Subcutaneous adipose tissue (tissue), 4 donors: ENCODE results near the gene CNEP1R1. TPM values are rescaled to one million over a fixed set of nuclear protein-coding genes. Genes with fewer than 3 reads are reported as not detected.

Experiments used
- CTCF ChIP-seq: fragments of 450-650 bp; IDR thresholded peaks from one replicate; pipeline ENCODE4 v1.5.1; 2016; ENCODE audit warnings: low read depth, mild to moderate bottlenecking, control low read depth, antibody characterized with exemption, moderate library complexity
- total RNA-seq, 4 donors: library from RNA; depleted of rRNA; stranded (reverse); fragments of >200 nt; gene quantifications; one replicate each; pipeline ENCODE4 v1.1.0, GENCODE V29; 2016

The CNEP1R1 gene
- total RNA-seq, 4 donors from 2014 or later, result 10.9 to 39.8 (median 28.7) TPM

DNA sequence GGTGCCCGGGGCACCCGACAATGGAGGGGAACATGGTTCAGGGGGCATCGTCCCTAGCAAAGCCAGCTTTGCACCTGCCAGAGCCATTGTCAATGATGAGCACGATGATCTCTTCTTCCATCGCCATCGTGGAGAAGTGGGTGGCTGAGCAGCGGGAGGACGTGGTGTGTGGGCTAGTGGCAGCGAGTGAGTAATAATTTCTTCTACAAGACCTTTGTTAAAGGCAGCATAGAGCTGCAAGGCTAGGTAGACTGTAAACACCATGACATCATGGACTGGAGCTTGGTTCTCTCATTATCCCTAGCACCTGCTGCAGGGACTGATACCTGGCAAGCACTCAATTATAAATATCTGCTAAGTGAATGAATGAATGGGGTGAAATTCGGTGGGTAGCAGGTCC is 34.1 kb downstream of the CNEP1R1 start:
- no peak for TF ChIP-seq CTCF

DNA sequence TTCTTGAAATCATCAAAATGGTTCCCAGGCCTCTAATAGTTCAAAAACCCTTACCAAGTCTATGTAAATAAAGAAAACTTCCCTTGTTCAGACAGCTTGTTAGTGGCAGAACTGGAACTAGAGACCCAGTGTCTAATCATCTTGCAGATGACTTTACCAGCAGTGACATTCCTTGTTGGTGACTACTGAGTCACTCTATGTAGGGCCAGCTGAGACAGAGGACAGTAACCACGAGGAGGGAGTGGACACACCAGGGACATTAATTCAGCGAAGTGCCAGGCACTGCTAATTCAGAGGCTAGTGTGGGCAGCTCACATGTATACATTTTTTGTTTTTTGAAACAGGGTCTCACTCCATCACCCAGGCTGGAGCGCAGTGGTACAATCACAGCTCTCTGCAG is 34.6 kb downstream of the CNEP1R1 start:
- no peak for TF ChIP-seq CTCF

- no peak for TF ChIP-seq CTCF
Measured at GRCh38 chr16:50061326-50061725, 36.3 kb downstream of the CNEP1R1 start.

DNA sequence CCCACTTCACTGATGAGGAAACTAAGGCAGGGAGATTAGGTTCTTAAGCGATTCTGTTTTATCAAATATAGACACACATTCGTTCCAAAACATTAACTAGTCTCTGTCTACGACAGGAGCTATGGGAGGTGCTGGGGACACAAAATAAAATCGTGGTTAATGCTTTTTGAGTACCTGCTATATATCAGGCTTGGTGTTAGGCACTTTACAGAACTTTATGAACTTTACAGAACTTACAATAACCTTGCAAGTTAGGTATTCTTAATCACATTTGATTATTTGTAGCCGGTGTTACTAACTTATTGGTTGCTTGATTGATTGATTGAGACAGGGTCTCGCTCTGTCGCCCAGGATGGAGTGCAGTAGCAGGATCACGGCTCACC is 40.2 kb downstream of the CNEP1R1 start:
- TF ChIP-seq CTCF, result no peak

DNA sequence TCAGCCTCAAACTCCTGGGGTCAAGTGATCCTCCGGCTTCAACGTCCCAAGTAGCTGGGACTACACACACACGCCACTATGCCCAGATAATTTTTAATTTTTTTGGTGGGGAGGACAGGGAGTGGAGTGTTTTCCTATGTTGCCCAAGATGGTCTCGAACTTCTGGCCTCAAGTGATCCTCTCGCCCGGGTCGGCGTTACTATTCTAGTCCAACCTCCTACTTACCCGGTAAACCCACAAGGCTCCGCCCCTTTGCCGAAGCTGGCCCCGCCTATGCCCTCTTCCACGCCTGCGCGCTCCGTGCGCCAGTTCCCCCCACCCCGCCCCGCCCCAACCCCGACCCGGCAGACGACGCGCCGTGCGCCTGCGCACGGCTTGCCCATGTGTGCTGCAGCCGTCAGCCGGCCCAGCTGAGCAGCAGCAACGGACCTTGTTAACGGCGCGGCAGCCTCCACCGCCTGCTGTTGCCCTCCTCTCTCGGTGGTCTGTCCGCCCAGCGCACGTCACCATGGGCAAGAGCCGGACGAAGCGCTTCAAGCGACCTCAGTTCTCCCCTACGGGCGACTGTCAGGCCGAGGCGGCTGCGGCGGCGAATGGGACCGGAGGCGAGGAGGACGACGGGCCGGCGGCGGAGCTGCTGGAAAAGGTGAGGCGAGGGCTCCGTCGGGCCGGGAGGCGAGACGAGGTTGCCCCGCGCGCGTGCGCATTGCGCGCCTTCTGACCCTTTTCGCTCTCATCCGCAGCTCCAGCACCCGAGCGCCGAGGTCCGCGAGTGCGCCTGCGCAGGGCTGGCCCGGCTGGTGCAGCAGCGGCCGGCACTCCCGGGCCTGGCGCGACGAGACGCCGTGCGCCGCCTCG is 40.8 kb downstream of the CNEP1R1 start, which contains the start of gene HEATR3:
HEATR3 (plus strand) TSS at position 347 of the 858 bp plus-strand sequence; CDS start at position 509, 162 bp downstream.
- no peak for TF ChIP-seq CTCF

GRCh38 chr16:50066482-50067289 is 41.7 kb downstream of the CNEP1R1 start:
- no peak for TF ChIP-seq CTCF

DNA sequence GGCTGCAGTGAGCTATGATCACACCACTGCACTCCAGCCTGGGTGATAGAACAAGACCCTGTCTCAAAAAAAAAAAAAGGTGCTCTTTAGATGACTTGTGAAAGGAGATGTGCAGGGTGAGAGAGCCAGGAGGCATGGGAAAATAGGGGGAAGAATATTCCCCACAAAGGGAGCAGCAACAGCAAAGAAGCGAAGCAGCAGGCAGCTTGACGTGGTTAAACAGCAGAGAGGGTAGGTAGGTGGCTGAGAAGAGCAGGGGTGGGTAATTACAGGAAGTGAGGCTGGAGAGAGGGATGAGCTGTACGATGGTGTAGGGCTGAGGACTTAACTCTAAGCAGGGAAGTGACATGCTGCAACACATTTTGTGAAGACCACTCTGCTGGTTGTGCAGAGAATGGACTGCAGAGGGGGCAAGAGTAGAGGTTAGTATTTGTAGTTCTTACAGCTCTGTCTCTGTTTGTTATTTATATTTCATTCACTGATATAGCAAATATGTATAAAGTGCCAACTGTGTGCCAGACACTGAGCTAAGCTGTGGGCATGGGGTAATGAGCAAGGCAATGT is 42.3 kb downstream of the CNEP1R1 start:
- TF ChIP-seq CTCF, result no peak
